Osteoblast (primary cell): ENCODE measurements around the gene TMEM130. TPM values are rescaled to one million over a fixed set of nuclear protein-coding genes. Genes with fewer than 3 reads are reported as not detected.

Source experiments
- DNase-seq: peaks from one replicate; pipeline ENCODE4 v3.0.0; 2011; ENCODE audit warnings: low spot score, mixed read lengths; ENCODE audit not compliant: insufficient read length; ENCODE audit errors: missing footprints
- H2AFZ ChIP-seq: 2 replicates; pipeline ENCODE4 v1.6.0; 2011; ENCODE audit warnings: mild to moderate bottlenecking, low read length
- H3K27ac ChIP-seq: 2 replicates; pipeline ENCODE4 v1.5.1; 2011; ENCODE audit warnings: mild to moderate bottlenecking, low read depth, low read length, moderate library complexity
- H3K27me3 ChIP-seq: 2 replicates; pipeline ENCODE4 v1.6.0; 2012; ENCODE audit warnings: mild to moderate bottlenecking, control low read depth, inconsistent platforms, low read length, moderate library complexity; ENCODE audit not compliant: insufficient read depth
- H3K36me3 ChIP-seq: 2 replicates; pipeline ENCODE4 v1.5.1; 2011; ENCODE audit warnings: mild to moderate bottlenecking, low read length, control low read depth, moderate library complexity; ENCODE audit not compliant: insufficient read depth
- H3K4me1 ChIP-seq: 2 replicates; pipeline ENCODE4 v1.5.1; 2011; ENCODE audit warnings: mild to moderate bottlenecking, low read length, control low read depth, moderate library complexity; ENCODE audit not compliant: insufficient read depth
- H3K4me2 ChIP-seq: 2 replicates; pipeline ENCODE4 v1.6.0; 2011; ENCODE audit warnings: mild to moderate bottlenecking, low read length; ENCODE audit not compliant: insufficient read depth
- H3K4me3 ChIP-seq: fragments of 200-600 bp; sonication (generic); 3 replicates; pipeline ENCODE4 v1.5.1; 2012; ENCODE audit warnings: mild to moderate bottlenecking, low read length, inconsistent platforms; ENCODE audit not compliant: insufficient read depth
- H3K79me2 ChIP-seq: 2 replicates; pipeline ENCODE4 v1.6.0; 2012; ENCODE audit warnings: mild to moderate bottlenecking, low read length, control low read depth, inconsistent platforms; ENCODE audit not compliant: insufficient read depth
- H3K9me3 ChIP-seq: 2 replicates; pipeline ENCODE4 v1.5.1; 2011; ENCODE audit warnings: low read depth, low read length, control low read depth
- H4K20me1 ChIP-seq: 2 replicates; pipeline ENCODE4 v1.6.0; 2012; ENCODE audit warnings: mild to moderate bottlenecking, low read length, control low read depth; ENCODE audit not compliant: insufficient read depth
- total RNA-seq: library from RNA; depleted of rRNA; stranded (reverse); fragments of >200 nt; gene quantifications from 2 replicates; pipeline ENCODE4 v1.2.3, GENCODE V29; 2012
- TF ChIP-seq, protein P1 (sequence below): IDR thresholded peaks from 2 replicates; pipeline ENCODE4 v1.5.1; 2011; ENCODE audit warnings: mild to moderate bottlenecking, low read depth, low read length, moderate library complexity; ENCODE audit errors: extremely low read depth

Gene TMEM130
- total RNA-seq, 1 donor, result 1.1 TPM

- no peaks in the 10 kb centered on the region for H3K4me1 ChIP-seq
- H3K4me2 ChIP-seq, result no peak overlapping the region
- peaks cover 4% of the 10 kb centered on the region for H4K20me1 ChIP-seq
- no peak for DNase-seq
- H3K79me2 ChIP-seq, result no peaks in the 10 kb centered on the region
- H3K36me3 ChIP-seq, result peaks cover 86% of the 10 kb centered on the region
- no peak overlapping the region for H2AFZ ChIP-seq
- H3K27me3 ChIP-seq, result no peaks in the 10 kb centered on the region
- H3K4me3 ChIP-seq, result no peak overlapping the region
- no peak overlapping the region for H3K27ac ChIP-seq
- TF ChIP-seq, protein P1, sequence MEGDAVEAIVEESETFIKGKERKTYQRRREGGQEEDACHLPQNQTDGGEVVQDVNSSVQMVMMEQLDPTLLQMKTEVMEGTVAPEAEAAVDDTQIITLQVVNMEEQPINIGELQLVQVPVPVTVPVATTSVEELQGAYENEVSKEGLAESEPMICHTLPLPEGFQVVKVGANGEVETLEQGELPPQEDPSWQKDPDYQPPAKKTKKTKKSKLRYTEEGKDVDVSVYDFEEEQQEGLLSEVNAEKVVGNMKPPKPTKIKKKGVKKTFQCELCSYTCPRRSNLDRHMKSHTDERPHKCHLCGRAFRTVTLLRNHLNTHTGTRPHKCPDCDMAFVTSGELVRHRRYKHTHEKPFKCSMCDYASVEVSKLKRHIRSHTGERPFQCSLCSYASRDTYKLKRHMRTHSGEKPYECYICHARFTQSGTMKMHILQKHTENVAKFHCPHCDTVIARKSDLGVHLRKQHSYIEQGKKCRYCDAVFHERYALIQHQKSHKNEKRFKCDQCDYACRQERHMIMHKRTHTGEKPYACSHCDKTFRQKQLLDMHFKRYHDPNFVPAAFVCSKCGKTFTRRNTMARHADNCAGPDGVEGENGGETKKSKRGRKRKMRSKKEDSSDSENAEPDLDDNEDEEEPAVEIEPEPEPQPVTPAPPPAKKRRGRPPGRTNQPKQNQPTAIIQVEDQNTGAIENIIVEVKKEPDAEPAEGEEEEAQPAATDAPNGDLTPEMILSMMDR, result no peak
- no peaks in the 10 kb centered on the region for H3K9me3 ChIP-seq
Observed at GRCh38 chr7:98899816-98900215, 30.0 kb upstream of the TMEM130 start.

DNA sequence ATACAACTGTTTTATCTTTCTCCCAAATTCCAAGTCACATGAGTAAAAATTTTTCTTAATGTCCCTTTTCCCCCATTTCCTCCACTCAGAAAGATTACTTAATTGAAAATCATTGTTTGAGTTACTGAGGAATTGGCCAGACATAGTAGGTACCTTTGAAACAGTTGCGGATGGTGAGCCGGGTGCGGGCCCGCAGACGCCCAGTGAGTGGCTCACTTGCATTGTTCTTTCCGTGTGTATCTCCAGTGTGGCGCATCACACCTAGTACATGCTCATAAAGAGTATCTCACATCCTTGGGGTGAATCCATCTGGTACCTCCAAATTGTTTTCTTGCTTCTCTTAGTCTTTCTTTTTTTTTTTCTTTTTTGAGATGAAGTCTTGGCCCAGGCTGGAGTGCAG is 22.8 kb upstream of the TMEM130 start:
- H3K27me3 ChIP-seq, result no peaks in the 10 kb centered on the region
- TF ChIP-seq, protein P1, result no peak
- peaks cover 11% of the 10 kb centered on the region for H4K20me1 ChIP-seq
- no peak overlapping the region for H3K27ac ChIP-seq
- no peak for DNase-seq
- no peak overlapping the region for H3K4me2 ChIP-seq
- no peaks in the 10 kb centered on the region for H3K9me3 ChIP-seq
- H2AFZ ChIP-seq, result no peak overlapping the region
- H3K4me1 ChIP-seq, result no peaks in the 10 kb centered on the region
- H3K4me3 ChIP-seq, result no peak overlapping the region
- peaks cover 68% of the 10 kb centered on the region for H3K36me3 ChIP-seq
- peaks cover 2% of the 10 kb centered on the region for H3K79me2 ChIP-seq

- Histone ChIP-seq H3K27me3 (no peaks in the 10 kb centered on the region), H2AFZ (no peak overlapping the region), H3K79me2 (peaks cover 27% of the 10 kb centered on the region), H3K4me1 (no peaks in the 10 kb centered on the region), H3K4me3 (no peak overlapping the region), H3K36me3 (peaks cover 70% of the 10 kb centered on the region), H3K9me3 (no peaks in the 10 kb centered on the region), H3K4me2 (no peak overlapping the region), H4K20me1 (peaks cover 15% of the 10 kb centered on the region), H3K27ac (no peak overlapping the region)
- no peak for DNase-seq
- TF ChIP-seq, protein P1, result no peak
Observed at GRCh38 chr7:98887038-98887437, 17.2 kb upstream of the TMEM130 start.

DNA sequence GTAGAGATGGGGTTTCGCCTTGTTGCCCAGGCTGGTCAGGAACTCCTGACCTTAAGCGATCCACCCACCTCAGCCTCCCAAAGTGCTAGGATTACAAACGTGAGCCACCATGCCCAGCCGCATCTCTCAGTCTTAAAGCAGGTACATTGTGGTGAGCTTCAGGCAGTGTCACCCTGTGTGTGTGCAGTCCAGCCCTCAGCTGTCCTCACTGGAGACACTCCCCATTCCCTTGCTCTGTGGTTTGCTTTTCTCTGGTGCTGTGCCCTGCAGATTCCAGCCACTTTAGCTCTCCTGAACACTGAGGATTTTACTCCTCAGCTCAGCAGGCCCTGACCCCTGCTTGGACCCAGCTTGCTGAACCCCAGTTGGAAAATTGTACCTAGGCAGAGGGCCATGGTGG is 14.6 kb upstream of the TMEM130 start:
- Histone ChIP-seq H3K9me3 (no peaks in the 10 kb centered on the region), H3K27me3 (no peaks in the 10 kb centered on the region), H3K36me3 (peaks cover 67% of the 10 kb centered on the region), H4K20me1 (peaks cover 29% of the 10 kb centered on the region), H3K4me2 (no peak overlapping the region), H3K4me1 (peaks cover 8% of the 10 kb centered on the region), H3K79me2 (peaks cover 47% of the 10 kb centered on the region), H2AFZ (no peak overlapping the region), H3K27ac (no peak overlapping the region), H3K4me3 (no peak overlapping the region)
- TF ChIP-seq, protein P1, result no peak
- DNase-seq, result no peak
